ENCODE measurements around the gene PROB1. TPM values are rescaled to one million over a fixed set of nuclear protein-coding genes. Genes with fewer than 3 reads are reported as not detected.

PROB1 gene
- total RNA-seq, 1 experiment from 2014 or later: 3.4 TPM

GRCh38 chr5:139368613-139369012, 26.3 kb downstream of the PROB1 start:
- DNase-seq: no peak
- peak; percentile 27; the same call in 1 of the 3 replicates for TF ChIP-seq CTCF (conservative IDR thresholded peaks at IDR 0.05)
- Mint-ChIP-seq H3K27me3 (ENCODE audit: low read depth) (no peaks in the 10 kb centered on the region), H3K4me3 (no peak overlapping the region), H3K27ac (peak overlapping the region in 1 of 3 experiments; percentile 64; a peak in 2 of 7 replicates), H3K36me3 (ENCODE audit: insufficient read depth in 1 of 3, low read depth in 3 of 3) (peaks cover 34 to 77% (median 56%) of the 10 kb centered on the region in 3 experiments; a peak in 6 of 7 replicates), H3K4me1 (no peaks in the 10 kb centered on the region), H3K9me3 (no peaks in the 10 kb centered on the region)
- Histone ChIP-seq H3K4me2 (ENCODE audit: insufficient read depth, insufficient read length, low read length) (no peak overlapping the region), H2AK5ac (ENCODE audit: insufficient read length, low read length) (no peak overlapping the region), H3K27me3 (ENCODE audit: insufficient read depth, low read length) (no peaks in the 10 kb centered on the region), H3K9me3 (ENCODE audit: control insufficient read depth, low read depth, low read length) (no peaks in the 10 kb centered on the region), H3K4ac (ENCODE audit: low read depth, low read length) (no peak overlapping the region), H2BK12ac (ENCODE audit: insufficient read length, low read depth, low read length) (no peak overlapping the region), H3K79me1 (ENCODE audit: insufficient read depth, low read depth, low read length, poor library complexity, severe bottlenecking) (no peaks in the 10 kb centered on the region), H3K56ac (ENCODE audit: insufficient read length, low read depth, low read length) (no peak overlapping the region), H4K91ac (ENCODE audit: insufficient read length, low read depth, low read length) (no peak overlapping the region), H3K27ac (ENCODE audit: insufficient read length, low read depth, low read length) (no peak overlapping the region), H2BK5ac (ENCODE audit: insufficient read length, low read length) (no peak overlapping the region), H3K23ac (ENCODE audit: insufficient read length, low read depth, low read length) (no peak overlapping the region), H3K9ac (ENCODE audit: extremely low read depth, insufficient read length, low read length) (no peak overlapping the region), H3K18ac (ENCODE audit: insufficient read length, low read depth, low read length) (no peak overlapping the region), H4K5ac (ENCODE audit: insufficient read length, low read depth, low read length) (no peak overlapping the region), H2BK15ac (ENCODE audit: low read depth, low read length) (no peak overlapping the region), H2BK20ac (ENCODE audit: low read depth, low read length, poor library complexity, severe bottlenecking) (no peak overlapping the region), H4K20me1 (ENCODE audit: control insufficient read depth, insufficient read depth, insufficient read length) (no peaks in the 10 kb centered on the region), H4K8ac (replicated peaks; ENCODE audit: insufficient read length, low read depth, low read length) (no peak overlapping the region), H3K23me2 (ENCODE audit: insufficient read length, low read depth, low read length, poor library complexity, severe bottlenecking) (no peaks in the 10 kb centered on the region), H3T11ph (ENCODE audit: low read length) (no peak overlapping the region), H3K14ac (ENCODE audit: insufficient read depth, low read length) (no peak overlapping the region), H3K79me2 (ENCODE audit: insufficient read depth, low read length) (no peaks in the 10 kb centered on the region), H2AFZ (ENCODE audit: low read length) (no peak overlapping the region), H2BK120ac (ENCODE audit: low read depth, low read length, poor library complexity, severe bottlenecking) (no peak overlapping the region), H3K4me1 (ENCODE audit: insufficient read depth, low read length) (no peaks in the 10 kb centered on the region)
- no CpG with 5 or more reads among the region's 2 CpGs for WGBS (ENCODE audit: extremely low coverage, insufficient read length, low lambda C conversion rate)
